ENCODE results near the gene ZMYND10. TPM values are rescaled to one million over a fixed set of nuclear protein-coding genes. Genes with fewer than 3 reads are reported as not detected.

Gene ZMYND10
- total and polyA plus RNA-seq, 9 of the 15 experiments (the other 6 are each of a cell fraction or from before 2014, with no cell fraction given), result 0.20 to 2.8 (median 0.70) TPM

- TF ChIP-seq DACH1 (IDR thresholded peaks at IDR 0.05; ENCODE audit: partially characterized antibody) (no peak), ZNF311 (CRISPR knock-in tag; IDR thresholded peaks at IDR 0.05) (no peak), ZC3H4 (CRISPR knock-in tag; IDR thresholded peaks at IDR 0.05; ENCODE audit: borderline replicate concordance) (peak; percentile 72; the same call in 1 of the 2 replicates), POLR3A (IDR thresholded peaks at IDR 0.05; ENCODE audit: borderline replicate concordance, extremely low read depth, insufficient read depth, insufficient read length) (no peak), SNRNP70 (optimal IDR thresholded peaks at IDR 0.05; ENCODE audit: low read depth, low read length) (no peak), HCFC1 (IDR thresholded peaks at IDR 0.05; ENCODE audit: low read depth, low read length) (no peak), ZBTB34 (CRISPR knock-in tag; IDR thresholded peaks at IDR 0.05) (no peak), ZNF121 (CRISPR knock-in tag; conservative IDR thresholded peaks at IDR 0.05) (no peak), ETS2 (tag; IDR thresholded peaks at IDR 0.05; ENCODE audit: borderline replicate concordance, poor library complexity, severe bottlenecking) (no peak), PATZ1 (CRISPR knock-in tag; IDR thresholded peaks at IDR 0.05; ENCODE audit: borderline replicate concordance) (no peak), NUFIP1 (IDR thresholded peaks at IDR 0.05; ENCODE audit: partially characterized antibody) (no peak), NR2C2 (CRISPR knock-in tag; IDR thresholded peaks at IDR 0.05) (no peak), NR2C2 (tag; IDR thresholded peaks at IDR 0.05) (peak; percentile 45; the same call in 1 of the 2 replicates), ZNF449 (CRISPR knock-in tag; IDR thresholded peaks at IDR 0.05) (no peak), PRPF4 (IDR thresholded peaks at IDR 0.05; ENCODE audit: insufficient read depth, low read depth, low read length, poor library complexity, severe bottlenecking) (no peak), HSF4 (CRISPR knock-in tag; IDR thresholded peaks at IDR 0.05; ENCODE audit: borderline replicate concordance) (no peak), ZNF780A (CRISPR knock-in tag; IDR thresholded peaks at IDR 0.05) (no peak), ZNF644 (tag; IDR thresholded peaks at IDR 0.05; ENCODE audit: low read depth) (no peak)
Measured at GRCh38 chr3:50299929-50300680, 45.4 kb downstream of the ZMYND10 start (continued).

All from K562 (cell line).